Activated CD4-positive, alpha-beta T cell treated with anti-CD3 and anti-CD28 coated beads, Interleukin-2, amount 10 ng/mL, durations not matched to agents 7 days and 5 days (primary cell): Measurements from ENCODE around the gene RDH13. TPM values are rescaled to one million over a fixed set of nuclear protein-coding genes. Genes with fewer than 3 reads are reported as not detected.
"Not testable (repeated sequence)": the region's sequence is repeated elsewhere in the genome, so short reads cannot be mapped to it uniquely, and the experiment has no call there.

Experiments used
- CTCF ChIA-PET: fragments of 350-600 bp; sonication (Branson Sonifier 250); formaldehyde crosslinking; loops from one replicate; lab custom pipeline; 2021; ENCODE audit warnings: antibody characterized with exemption; lab: Charles Lee
- POLR2A ChIA-PET: fragments of 350-600 bp; sonication (Branson Sonifier 250); formaldehyde crosslinking; loops from one replicate; lab custom pipeline; 2021; ENCODE audit warnings: antibody characterized with exemption; lab: Charles Lee
- DNase-seq: peaks from one replicate; pipeline ENCODE4 v3.0.0-alpha.2; 2020
- H3K27ac Mint-ChIP-seq: one replicate; pipeline ENCODE4 v1.8.0; 2021; ENCODE audit warnings: mild to moderate bottlenecking, moderate library complexity, mixed read lengths
- H3K27me3 Mint-ChIP-seq: one replicate; pipeline ENCODE4 v1.8.0; 2021; ENCODE audit warnings: mixed read lengths
- H3K36me3 Mint-ChIP-seq: one replicate; pipeline ENCODE4 v1.8.0; 2021; ENCODE audit warnings: low read depth, mixed read lengths
- H3K4me1 Mint-ChIP-seq: one replicate; pipeline ENCODE4 v1.8.0; 2021; ENCODE audit warnings: mixed read lengths
- H3K4me3 Mint-ChIP-seq: one replicate; pipeline ENCODE4 v1.8.0; 2021; ENCODE audit warnings: mild to moderate bottlenecking, moderate library complexity, mixed read lengths
- H3K9me3 Mint-ChIP-seq: one replicate; pipeline ENCODE4 v1.8.0; 2021; ENCODE audit warnings: mixed read lengths
- total RNA-seq, 2 experiments: library from RNA; stranded (reverse); gene quantifications; one replicate each; pipeline ENCODE4 v1.2.3, GENCODE V29; 2021

RDH13 gene, protein sequence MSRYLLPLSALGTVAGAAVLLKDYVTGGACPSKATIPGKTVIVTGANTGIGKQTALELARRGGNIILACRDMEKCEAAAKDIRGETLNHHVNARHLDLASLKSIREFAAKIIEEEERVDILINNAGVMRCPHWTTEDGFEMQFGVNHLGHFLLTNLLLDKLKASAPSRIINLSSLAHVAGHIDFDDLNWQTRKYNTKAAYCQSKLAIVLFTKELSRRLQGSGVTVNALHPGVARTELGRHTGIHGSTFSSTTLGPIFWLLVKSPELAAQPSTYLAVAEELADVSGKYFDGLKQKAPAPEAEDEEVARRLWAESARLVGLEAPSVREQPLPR
- total RNA-seq: 10 to 100 TPM; 15.0 to 15.6 TPM

DNA sequence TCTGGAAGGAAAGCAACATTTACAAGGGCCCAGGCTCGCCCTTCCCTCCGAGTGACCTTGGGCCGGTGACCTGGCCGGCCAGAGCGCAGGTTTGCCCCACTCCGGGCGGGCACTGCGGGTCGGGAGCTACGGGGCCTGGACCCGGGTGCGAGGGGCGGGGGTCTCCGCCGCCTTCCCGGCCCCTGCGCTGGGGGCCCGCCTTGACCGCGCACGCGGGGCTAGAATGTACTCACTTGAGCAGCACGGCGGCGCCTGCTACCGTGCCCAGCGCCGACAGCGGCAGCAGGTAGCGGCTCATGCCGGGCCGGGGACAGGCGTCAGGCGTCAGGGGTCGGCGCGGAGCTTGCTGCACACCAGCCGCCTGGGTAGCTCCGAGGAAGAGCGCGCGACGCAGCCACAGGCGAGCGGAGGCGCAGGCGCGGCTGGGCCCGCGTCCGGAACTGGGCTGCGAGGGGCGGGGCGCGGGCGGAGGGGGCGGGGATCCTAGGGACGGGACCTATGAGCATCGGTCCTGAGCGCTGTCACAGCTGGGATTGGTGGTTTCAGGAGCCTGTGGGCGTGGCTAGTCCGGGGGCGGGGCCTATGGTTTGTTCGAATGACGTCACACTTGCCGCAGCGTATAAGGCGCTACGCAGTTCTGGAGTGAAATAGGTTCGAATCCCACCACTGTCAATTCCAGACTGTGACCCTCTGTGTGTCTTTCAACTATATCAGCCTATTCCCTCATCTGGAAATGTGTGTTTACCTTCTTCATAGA is at the start of gene RDH13:
RDH13 (minus strand) TSS at position 414 of the 757 bp plus-strand sequence; CDS start at position 298, 116 bp downstream.
- no peaks in the 10 kb centered on the region for H3K9me3 Mint-ChIP-seq
- DNase-seq: peak; percentile 98
- ChIA-PET CTCF (interaction anchor here (0.6 to 1.2 kb wide), 2 partner anchors 17 to 356 kb away, joined by 3 to 4 read pairs; no protein-coding TSS in a partner anchor), POLR2A (no interaction called here)
- H3K27me3 Mint-ChIP-seq: peaks cover 26% of the 10 kb centered on the region
- peaks cover 27% of the 10 kb centered on the region for H3K4me1 Mint-ChIP-seq
- peak within 1 kb of the TSS; percentile 85 for H3K4me3 Mint-ChIP-seq
- H3K36me3 Mint-ChIP-seq: peaks cover 14% of the 10 kb centered on the region
- H3K27ac Mint-ChIP-seq: peak within 1 kb of the TSS; percentile 87

DNA sequence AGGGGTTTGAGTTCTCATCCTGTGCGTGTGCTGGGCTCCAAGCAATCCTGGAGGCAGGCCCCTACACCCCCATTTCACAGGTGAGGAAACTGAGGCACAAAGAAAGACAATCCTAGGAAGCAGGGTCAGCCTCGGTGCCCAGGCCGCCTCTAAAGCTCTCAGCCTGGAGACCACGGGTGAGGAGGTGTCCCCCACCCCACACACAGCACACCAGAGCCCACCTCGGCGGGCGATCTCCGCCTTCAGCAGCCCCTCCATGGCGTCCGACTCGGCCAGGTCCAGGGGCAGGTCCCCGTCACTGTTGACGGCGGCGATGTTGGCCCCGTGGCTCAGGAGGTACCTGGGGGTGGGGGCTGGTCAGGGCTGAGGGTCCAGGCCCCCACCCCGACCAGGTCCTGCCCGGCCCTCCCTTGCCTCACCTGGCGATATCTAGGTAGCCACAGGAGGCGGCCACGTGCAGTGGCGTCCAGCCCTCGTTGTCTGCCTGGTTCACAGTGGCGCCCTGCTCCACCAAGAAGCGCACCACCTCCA is 49.4 kb upstream of the RDH13 start:
- Mint-ChIP-seq H3K4me3 (no peak overlapping the region), H3K9me3 (no peaks in the 10 kb centered on the region), H3K27ac (no peak overlapping the region), H3K27me3 (no peaks in the 10 kb centered on the region), H3K36me3 (peaks cover 23% of the 10 kb centered on the region), H3K4me1 (peaks cover 24% of the 10 kb centered on the region)
- no peak for DNase-seq
- ChIA-PET POLR2A (no interaction called here), CTCF (no interaction called here)

DNA sequence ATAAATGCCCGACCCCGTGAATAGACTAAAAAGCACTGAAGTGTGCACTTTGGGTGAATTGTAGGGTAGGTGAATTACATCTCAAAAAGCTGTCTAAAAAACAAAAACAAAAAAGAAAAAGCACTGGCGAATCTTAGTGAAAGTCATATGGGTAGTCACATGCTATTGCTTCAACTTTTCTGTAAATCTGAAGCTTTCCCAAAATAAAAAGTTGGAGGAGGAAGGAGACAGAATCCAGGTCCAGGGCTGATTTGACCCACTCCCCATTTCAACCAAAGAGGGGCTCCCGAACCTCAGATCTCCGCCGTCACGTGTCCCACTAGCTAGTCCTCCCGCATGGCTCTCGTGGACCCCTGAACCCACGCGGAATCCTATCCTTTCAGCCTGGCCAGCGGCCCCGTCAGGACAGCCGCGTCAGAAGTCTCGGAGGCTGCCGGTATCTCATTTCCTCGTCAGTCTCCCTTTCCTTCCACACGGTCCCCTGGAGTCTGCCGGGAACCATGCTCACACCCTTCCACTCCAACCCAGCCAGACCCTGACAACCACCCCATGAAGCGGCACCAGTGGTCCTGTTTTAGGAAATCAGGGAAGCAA is 48.4 kb upstream of the RDH13 start:
- Mint-ChIP-seq H3K36me3 (peaks cover 28% of the 10 kb centered on the region), H3K4me1 (peaks cover 24% of the 10 kb centered on the region), H3K4me3 (no peak overlapping the region), H3K27ac (no peak overlapping the region), H3K27me3 (no peaks in the 10 kb centered on the region), H3K9me3 (no peaks in the 10 kb centered on the region)
- CTCF ChIA-PET: no interaction called here
- no peak for DNase-seq
- POLR2A ChIA-PET: no interaction called here

DNA sequence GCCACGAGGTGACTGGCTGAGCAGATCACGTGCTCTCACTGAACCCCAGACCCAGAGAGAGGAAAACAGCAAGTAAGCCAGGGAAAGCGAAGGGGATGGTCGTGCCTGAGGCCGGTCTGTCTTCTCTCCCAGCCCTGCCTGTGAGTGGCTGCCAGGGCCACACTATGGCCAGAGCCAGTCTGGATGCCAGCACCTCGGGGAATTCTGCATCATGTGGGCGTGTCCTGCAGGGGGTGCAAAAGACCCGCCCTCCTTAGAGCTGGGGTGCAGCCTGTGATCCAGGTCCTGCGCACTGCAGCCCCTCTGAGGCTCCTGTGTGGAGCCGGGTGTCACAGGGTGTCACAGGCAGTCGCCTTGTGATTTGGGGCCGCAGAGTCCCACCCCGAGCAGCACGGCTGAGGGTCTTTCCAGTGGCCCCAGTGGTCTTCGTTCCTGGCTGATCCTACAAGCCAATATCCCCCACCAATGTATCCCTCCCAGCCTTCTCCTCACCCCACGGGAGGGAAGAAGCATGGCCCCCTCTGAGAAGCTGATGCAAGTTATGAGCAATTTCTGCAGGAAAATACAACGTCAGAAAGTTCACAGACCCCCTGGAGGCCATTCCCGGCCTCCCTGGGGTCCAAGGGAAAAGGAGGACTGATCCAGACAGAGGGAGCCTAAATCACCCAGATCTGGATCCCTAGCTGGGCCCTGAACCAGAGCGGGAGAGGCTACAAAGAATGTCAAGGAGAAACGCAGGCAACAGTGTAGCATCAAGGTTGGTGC is 46.8 kb upstream of the RDH13 start:
- POLR2A ChIA-PET: no interaction called here
- no peak overlapping the region for H3K4me3 Mint-ChIP-seq
- DNase-seq: no peak
- H3K27ac Mint-ChIP-seq: no peak overlapping the region
- H3K9me3 Mint-ChIP-seq: no peaks in the 10 kb centered on the region
- H3K4me1 Mint-ChIP-seq: peaks cover 9% of the 10 kb centered on the region
- CTCF ChIA-PET: no interaction called here
- peaks cover 31% of the 10 kb centered on the region for H3K36me3 Mint-ChIP-seq
- no peaks in the 10 kb centered on the region for H3K27me3 Mint-ChIP-seq

DNA sequence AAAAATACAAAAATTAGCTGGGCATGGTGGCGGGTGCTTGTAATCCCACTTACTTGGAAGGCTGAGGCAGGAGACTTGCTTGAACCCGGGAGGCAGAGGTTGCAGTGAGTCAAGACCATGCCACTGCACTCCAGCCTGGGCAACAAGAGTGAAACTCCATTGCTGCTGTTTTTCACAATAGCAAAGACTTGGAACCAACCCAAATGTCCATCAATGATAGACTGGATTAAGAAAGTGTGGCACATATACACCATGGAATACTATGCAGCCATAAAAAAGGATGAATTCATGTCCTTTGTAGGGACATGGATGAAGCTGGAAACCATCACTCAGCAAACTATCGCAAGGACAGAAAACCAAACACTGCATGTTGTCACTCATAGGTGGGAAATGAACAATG is 44.3 kb upstream of the RDH13 start:
- H3K27me3 Mint-ChIP-seq, H3K27ac Mint-ChIP-seq, H3K4me3 Mint-ChIP-seq, POLR2A ChIA-PET, H3K4me1 Mint-ChIP-seq, DNase-seq, H3K9me3 Mint-ChIP-seq: not testable (repeated sequence)
- peaks cover 44% of the 10 kb centered on the region for H3K36me3 Mint-ChIP-seq
- CTCF ChIA-PET: interaction anchor here (0.6 to 1.4 kb wide), 2 partner anchors 12 to 23 kb away, joined by 3 to 4 read pairs; no protein-coding TSS in a partner anchor

DNA sequence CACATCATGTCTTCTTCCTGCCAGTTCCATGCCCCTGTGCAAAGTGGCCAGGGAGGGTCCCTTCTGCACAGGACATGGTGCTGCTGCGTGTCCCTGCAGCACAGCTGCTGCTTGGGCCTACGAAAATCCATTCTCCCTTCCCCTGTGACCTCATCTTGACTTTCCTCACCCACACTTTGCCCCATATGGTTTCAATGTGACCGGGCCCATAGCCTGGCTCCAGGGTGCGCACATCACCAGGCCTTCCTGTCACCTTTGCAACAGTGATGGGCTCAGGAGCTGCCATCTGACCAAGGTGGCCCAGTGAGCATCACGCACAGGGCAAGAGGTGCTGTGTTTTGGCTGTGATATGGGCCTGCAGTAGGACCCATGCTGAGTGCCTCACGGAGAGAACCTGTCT is 43.6 kb upstream of the RDH13 start:
- POLR2A ChIA-PET: no interaction called here
- H3K4me1 Mint-ChIP-seq: peaks cover 6% of the 10 kb centered on the region
- H3K4me3 Mint-ChIP-seq: no peak overlapping the region
- CTCF ChIA-PET: interaction anchor here (0.7 kb wide), 1 partner anchor 10 kb away, joined by 4 read pairs; no protein-coding TSS in a partner anchor
- DNase-seq: no peak
- peaks cover 2% of the 10 kb centered on the region for H3K9me3 Mint-ChIP-seq
- peaks cover 48% of the 10 kb centered on the region for H3K36me3 Mint-ChIP-seq
- peak overlapping the region; percentile 33 for H3K27ac Mint-ChIP-seq
- H3K27me3 Mint-ChIP-seq: no peaks in the 10 kb centered on the region

DNA sequence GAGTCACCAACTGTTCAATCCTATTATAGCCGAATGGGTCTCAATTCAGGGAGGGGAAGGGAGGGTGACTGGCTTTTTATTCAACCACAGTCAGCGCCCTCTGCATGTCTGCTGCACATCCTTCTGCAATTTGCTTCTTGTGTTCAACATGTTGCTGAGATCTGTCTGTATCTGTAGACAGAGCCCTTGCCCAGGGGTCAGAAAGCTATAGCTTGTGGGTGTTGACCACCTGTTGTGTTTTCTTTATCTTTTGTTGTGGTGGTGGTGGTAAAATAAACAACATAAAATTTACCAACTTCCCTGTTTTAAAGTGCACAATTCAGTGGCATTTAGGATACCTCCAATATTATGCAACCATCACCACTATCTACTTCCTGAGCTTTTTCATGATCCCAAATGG is 42.3 kb upstream of the RDH13 start:
- DNase-seq: no peak
- Mint-ChIP-seq H3K4me3 (no peak overlapping the region), H3K4me1 (peaks cover 4% of the 10 kb centered on the region), H3K27ac (no peak overlapping the region), H3K36me3 (peaks cover 46% of the 10 kb centered on the region), H3K9me3 (peaks cover 2% of the 10 kb centered on the region), H3K27me3 (no peaks in the 10 kb centered on the region)
- ChIA-PET POLR2A (no interaction called here), CTCF (interaction anchor here (0.7 kb wide), 1 partner anchor 324 kb away, joined by 5 read pairs; no protein-coding TSS in a partner anchor)

DNA sequence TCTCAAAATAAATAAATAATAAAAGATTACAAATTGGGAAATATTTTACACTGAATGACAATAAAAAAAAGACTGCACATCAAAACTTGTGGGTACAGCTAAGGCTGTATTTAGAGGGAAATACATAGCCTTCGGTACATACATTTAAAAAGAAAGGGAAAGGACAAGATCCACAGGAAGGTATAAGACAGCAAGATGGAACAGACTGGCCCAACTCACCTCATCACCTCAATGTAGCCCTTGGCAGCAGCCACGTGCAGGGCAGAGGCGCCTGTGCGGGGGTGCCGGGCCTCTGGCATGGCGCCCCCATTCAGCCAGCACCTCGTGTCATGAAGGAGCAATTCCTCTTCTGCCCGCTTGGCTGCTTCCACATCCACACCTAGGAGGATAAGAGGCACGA is 40.2 kb upstream of the RDH13 start:
- H3K4me3 Mint-ChIP-seq: no peak overlapping the region
- H3K9me3 Mint-ChIP-seq: peaks cover 2% of the 10 kb centered on the region
- no peak for DNase-seq
- POLR2A ChIA-PET: no interaction called here
- H3K27ac Mint-ChIP-seq: no peak overlapping the region
- H3K27me3 Mint-ChIP-seq: no peaks in the 10 kb centered on the region
- no peaks in the 10 kb centered on the region for H3K4me1 Mint-ChIP-seq
- peaks cover 43% of the 10 kb centered on the region for H3K36me3 Mint-ChIP-seq
- CTCF ChIA-PET: no interaction called here

DNA sequence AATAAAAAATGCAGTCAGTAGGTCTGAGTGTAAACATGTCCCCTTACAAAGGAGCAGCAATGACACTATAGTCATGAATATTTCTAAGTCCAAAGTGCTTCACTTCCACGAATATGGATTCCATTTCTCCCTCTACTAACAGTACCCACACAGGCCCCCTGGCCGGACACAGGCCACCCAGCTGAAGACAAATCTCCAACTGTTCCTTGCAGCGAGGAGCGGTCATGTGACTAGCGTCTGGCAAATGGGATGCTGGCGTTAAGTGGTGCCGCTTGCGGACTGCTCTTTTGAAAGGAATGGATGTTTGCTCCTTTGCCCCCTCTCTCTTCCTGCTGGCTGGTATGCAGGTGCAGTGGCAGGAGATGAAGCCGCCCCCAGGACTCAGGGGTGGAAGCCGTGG is 38.3 kb upstream of the RDH13 start:
- Mint-ChIP-seq H3K36me3 (peaks cover 34% of the 10 kb centered on the region), H3K9me3 (peaks cover 2% of the 10 kb centered on the region), H3K27me3 (no peaks in the 10 kb centered on the region), H3K4me3 (no peak overlapping the region), H3K4me1 (no peaks in the 10 kb centered on the region), H3K27ac (no peak overlapping the region)
- CTCF ChIA-PET: no interaction called here
- no peak for DNase-seq
- POLR2A ChIA-PET: no interaction called here

DNA sequence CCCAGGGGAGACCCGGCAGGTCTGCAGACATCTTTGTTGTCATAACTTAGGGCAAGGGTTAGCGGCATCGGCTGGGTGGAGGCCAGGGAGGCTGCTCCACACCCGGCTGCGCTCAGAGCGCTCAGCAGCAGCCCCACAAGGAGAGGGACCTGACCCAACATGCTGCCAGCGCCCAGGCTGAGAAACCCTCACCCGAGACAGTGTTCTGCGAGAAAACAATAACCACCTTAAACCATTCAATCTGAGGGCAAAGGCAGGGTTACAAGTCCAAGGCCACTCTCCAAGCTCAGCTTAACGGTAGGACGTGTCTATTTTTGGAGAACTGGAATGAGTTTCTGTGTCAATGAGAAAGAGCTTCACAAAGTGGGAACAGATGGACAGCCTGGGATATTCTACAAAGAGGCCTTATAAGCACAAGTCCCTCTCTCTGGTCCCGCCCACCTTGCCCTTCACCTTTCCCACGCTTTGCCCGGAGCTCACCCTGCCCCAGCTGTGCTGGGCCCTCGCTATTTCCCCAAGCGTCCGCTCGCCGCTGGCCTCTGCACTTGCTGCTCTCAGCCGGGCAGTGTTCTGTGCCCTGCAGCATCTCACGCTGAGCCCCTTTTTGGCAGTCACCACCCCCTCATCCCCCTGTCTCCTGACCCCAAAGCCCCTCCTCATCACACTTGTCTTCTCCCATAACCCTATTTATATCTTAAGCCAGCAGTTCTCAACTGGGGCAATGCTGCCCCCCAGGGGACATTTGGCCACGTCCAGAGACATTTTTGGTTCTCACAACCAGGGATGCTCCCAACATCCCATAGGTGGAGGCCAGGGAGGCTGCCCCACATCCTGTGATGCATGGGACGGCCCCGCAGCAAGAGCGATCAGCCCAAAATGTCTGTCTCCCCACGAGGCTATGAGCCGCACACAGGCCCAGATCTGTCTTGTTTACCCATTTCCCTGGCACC is 36.9 kb upstream of the RDH13 start:
- Mint-ChIP-seq H3K4me1 (no peaks in the 10 kb centered on the region), H3K27ac (no peak overlapping the region), H3K36me3 (peaks cover 30% of the 10 kb centered on the region), H3K9me3 (peaks cover 2% of the 10 kb centered on the region), H3K4me3 (no peak overlapping the region), H3K27me3 (no peaks in the 10 kb centered on the region)
- ChIA-PET CTCF (no interaction called here), POLR2A (no interaction called here)
- no peak for DNase-seq

DNA sequence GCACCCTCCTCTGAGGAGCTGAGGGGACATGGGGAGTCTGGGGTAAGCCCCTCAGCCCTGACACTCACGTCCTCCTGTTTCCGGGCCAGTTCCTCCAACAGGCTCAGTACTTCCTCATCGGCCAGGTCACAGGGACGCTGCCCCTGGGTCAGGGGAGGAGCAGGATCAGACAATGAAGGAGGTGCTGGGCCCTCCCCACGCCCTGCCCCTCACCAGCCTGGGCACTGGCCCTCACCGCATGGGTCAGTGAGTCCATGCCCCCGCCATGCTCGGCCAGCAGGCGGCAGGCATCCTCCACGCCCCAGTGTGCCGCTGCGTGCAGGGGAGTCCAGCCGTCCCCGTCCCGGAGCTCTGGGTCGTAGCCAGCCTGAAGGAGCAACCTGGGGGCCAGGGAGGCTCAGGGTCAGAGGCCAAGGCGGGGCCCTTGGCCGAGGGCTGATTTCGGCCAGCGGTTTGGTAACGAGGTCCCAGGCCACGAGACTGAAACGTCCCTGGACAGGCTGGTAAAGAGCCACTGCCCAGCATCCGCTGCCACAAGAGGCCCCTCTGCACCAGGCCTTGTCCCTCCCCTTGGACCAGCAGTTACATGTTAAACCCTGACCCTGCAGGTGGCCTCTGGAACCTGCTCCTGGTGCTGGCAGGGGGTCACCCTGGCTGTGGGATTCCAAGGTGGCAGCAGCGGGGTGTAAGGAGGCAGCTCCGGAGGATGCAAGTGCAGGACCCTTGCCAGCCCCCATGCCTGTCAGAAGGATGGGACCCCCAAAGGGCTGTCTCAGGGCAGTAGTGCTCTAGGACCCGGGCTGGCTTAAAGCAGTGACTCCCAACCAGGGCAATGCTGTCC is 36.0 kb upstream of the RDH13 start:
- POLR2A ChIA-PET: no interaction called here
- H3K36me3 Mint-ChIP-seq: peaks cover 33% of the 10 kb centered on the region
- H3K9me3 Mint-ChIP-seq: peaks cover 2% of the 10 kb centered on the region
- CTCF ChIA-PET: interaction anchor here (0.6 to 1.1 kb wide), 2 partner anchors 11 to 29 kb away, joined by 3 read pairs; no protein-coding TSS in a partner anchor
- H3K4me1 Mint-ChIP-seq: no peaks in the 10 kb centered on the region
- no peak overlapping the region for H3K4me3 Mint-ChIP-seq
- no peak for DNase-seq
- no peak overlapping the region for H3K27ac Mint-ChIP-seq
- H3K27me3 Mint-ChIP-seq: no peaks in the 10 kb centered on the region
